Stimulated activated CD4-positive, alpha-beta T cell treated with anti-CD3 and anti-CD28 coated beads, TNF-alpha, amount 100 ng/mL, for 48 hours (primary cell): Measurements from ENCODE around the gene DENND5A.
"Not testable (repeated sequence)": the region's sequence is repeated elsewhere in the genome, so short reads cannot be mapped to it uniquely, and the experiment has no call there.

Experiments used
- DNase-seq, 3 donors: peaks; one replicate each; pipeline ENCODE4 v3.0.0-alpha.2; 2020; ENCODE audit warnings: low read depth in 3 of 3

Gene DENND5A

GRCh38 chr11:9176136-9176535 lies 89.0 kb downstream of the DENND5A start:
- no peak for DNase-seq

- DNase-seq: no peak
These were observed 92.8 kb downstream of the DENND5A start for GRCh38 chr11:9172389-9172788.

GRCh38 chr11:9170450-9170849 lies 94.7 kb downstream of the DENND5A start:
- no peak for DNase-seq

DNA sequence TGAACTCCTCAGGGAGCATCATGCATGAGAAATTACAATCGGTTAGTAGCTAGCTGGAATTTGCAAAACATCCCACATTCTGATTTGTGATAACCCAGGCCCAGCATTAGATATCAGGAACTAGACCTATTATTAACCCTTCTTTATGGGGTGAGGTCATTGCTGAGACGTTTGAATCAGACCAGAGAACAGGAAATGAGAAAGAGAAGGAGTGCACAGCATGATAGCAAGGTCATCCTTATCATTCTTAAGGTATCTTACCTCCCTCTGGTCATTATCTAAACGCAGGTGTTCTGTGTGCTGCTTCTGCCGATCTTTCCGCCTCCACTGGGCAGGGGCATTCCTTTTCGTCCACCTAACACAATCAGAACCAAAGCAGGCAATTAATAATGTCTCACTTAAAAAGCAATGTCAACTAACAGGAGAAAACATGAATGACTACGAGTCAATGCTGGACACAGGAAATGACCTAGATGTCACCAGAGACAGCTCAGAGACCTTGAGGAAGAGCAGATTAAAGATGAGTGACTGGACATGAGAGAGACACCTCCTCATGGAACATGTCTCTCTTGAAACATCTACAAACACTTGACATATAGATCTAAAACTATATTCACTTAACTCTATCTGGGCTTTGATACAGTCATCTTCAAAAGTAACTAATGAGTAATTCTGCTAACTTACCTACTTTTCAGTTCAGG lies 95.4 kb downstream of the DENND5A start:
- no peak for DNase-seq

DNA sequence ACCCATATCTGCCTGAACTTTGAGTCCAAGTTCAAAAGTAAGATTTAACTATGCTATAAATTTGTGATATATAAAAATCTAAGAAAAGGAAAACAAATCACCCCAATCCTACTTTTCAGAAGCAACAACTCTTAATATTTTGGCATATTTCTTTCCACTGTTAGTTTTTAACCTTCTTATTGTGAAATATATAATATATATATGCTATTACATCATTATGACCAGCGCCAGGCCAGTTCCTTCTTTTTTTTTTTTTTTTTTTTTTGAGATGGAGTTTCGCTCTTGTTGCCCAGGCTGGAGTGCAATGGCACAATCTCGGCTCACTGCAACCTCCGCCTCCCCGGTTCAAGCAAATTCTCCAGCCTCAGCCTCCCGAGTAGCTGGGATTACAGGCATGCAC lies 103.2 kb downstream of the DENND5A start:
- not testable (repeated sequence) for DNase-seq

GRCh38 chr11:9160166-9160565 lies 105.0 kb downstream of the DENND5A start:
- no peak for DNase-seq

DNA sequence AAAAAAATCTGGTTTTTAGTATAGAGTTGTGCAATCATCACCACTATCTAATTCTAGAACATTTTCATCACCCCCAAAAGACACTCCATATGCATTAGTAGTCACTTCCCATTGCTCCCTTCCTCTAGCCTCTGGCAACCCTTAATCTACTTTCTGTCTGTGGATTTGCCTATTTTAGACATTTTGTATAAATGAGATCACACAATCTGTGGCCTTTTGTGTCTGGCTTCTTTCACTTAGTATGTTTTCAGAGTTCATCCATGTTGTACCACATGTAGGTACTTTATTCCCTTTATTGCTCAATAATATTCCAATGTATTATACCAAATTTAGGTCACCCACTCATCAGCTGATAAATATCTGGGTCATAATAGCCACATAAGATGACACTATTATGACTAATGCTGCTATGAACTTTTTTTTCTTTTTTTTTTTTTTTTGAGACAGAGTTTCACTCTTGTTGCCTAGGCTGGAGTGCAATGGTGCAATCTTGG lies 106.2 kb downstream of the DENND5A start:
- DNase-seq: no peak

DNA sequence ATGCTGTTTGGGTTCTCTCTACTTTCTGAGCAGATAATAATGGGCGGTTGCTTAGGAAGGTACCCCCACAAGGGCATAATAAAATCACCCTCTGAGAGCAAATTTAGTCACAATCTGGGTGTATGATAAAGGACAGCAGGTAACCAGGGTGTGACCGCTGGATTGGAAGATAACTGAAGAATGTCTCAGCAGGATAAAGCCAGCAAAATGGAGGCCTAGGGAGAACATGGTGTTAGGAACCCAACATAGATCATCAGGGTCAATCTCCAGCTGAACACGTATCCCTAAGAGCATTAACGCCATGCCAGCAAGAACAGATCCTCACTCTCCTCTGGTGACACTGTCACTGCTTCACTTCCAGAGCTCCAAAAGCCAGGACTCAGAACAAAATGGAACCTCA lies 109.2 kb downstream of the DENND5A start:
- no peak for DNase-seq

DNA sequence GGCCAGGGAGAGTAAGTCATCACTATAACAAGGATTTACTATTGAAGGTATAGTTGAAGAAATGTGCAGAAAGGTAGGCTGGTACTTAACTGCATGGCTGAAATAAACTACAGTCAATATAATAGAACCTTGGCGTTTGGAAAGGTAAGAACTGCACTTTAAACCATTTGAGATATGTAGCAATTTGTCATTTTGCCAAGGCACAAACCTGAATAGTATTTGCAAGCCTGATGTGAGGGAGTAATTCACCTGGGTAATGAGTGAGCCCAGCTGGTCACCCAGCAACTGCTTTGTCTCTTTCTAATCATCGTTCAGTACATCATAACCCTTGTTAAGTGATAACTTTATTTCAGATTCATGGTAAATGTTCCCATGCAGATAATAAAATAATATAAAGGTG lies 111.5 kb downstream of the DENND5A start:
- DNase-seq: no peak

DNA sequence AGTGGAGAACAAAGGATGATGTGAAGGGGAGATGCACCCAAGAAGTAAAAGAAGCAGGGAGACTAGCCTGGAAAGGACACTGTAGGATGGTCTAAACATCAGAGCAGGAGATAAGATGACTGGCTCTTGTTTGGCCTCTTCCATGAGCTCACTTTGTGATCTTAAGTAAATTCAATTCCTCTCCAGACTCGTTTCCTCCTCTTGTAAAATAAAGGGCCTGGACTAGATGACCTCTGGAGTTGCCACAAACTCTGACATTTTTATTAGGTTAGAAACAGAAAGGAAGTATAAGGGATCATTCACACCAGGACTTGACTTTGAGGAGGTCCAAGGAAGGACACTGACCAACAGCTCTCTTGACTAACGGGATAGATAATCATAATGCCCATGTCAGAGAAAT lies 113.5 kb downstream of the DENND5A start:
- no peak for DNase-seq

DNA sequence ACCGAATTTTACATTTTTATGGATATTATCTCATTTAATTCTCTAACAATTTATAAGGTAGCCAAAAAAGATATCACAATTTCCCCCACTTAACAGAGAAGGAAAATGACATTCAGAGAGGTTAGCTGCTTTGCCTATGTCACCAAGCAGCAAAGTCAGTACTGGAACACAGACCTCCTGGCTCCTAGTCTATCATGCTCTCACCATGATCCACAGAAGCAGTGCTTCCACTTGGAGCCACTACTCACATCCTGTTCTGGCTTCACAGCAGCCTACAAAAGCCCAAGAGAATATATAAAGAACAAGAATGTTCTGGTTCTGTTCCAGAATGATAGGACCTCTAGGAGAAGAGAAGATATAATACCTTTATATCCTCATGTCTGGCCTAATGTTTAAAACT lies 114.2 kb downstream of the DENND5A start:
- DNase-seq: no peak

GRCh38 chr11:9150501-9150900 lies 114.6 kb downstream of the DENND5A start:
- DNase-seq: no peak

DNA sequence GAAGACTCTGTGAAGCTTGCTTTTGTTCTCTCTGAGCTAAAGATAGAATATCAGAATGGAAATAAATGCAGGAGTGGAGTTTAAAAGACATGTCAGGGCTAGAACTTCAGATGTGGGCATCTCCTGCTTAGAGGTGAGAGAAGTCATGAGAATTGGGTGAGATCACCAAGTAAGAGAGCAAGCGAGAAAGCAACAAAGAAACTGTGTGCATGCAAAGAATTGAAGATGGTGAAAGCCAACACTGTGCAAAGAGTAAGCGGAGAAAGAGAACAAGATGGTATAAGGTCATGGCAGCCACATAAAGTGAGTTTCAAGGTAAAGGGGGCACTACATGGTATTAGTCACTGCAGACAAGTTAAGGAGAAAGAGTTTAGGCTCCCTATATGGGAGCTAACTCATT lies 116.4 kb downstream of the DENND5A start:
- DNase-seq: no peak

DNA sequence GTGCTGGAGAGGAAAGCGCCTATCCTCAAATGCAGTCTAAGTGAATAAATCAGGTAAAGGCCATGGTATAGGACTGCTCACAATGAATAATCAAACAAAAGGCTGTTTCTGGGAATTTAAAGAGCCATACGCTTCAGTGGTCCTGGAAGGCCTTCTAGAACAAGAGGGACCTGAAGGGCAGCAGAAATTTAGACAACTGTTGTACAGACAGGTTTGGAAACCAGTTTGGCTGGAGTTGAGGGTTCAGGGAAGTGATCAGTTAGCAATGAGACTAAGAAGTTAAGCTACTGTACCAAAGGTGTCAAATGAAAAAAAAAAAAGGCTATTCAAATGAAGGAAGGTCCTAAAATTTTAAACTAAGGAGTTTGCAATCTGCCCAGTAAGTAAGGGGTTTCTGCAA lies 117.1 kb downstream of the DENND5A start:
- DNase-seq: no peak

DNA sequence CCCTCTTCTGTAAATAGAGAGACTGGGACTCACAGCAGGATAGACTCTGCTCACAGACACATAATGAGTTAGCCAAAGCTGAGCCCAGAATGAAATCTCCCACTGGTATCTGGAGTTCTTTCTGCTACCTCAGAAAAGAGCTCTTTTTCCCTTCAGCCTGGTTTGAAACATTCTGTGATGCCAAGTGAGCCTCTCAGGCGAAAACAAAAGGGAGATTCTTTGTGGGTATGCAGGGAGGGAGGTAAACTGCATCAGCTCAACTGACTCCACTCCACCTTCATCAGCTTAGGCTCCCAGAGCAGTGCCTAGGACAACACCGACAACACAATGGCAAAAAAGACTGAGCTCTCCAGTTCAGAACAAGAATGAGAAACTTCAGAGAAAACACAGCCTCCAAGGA lies 118.7 kb downstream of the DENND5A start:
- no peak for DNase-seq

DNA sequence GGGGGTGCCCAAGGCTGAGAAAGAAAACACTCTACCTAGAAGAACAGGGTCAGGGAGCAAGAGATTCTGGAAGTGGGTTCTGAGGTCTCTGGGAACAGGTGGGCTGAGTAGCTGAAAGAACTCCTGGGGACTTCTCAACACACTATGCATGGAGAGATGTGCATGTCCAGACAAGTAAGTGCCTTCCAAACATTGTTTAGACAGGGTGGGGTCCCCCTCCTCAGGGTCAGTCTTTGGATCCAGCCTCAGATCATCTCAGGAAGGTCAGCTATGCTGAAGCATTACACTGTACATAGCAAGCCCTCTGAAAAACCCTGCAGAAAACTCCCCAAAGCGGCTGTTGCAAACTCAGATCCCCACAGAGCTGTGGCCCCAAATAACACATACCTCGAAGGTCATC lies 119.9 kb downstream of the DENND5A start:
- no peak for DNase-seq

- no peak for DNase-seq
These were observed 120.3 kb downstream of the DENND5A start for GRCh38 chr11:9144828-9145227.

- DNase-seq: no peak
These were observed 121.4 kb downstream of the DENND5A start for GRCh38 chr11:9143721-9144120.

- DNase-seq: no peak
These were observed 122.4 kb downstream of the DENND5A start for GRCh38 chr11:9142732-9143131.

- no peak for DNase-seq
These were observed 124.0 kb downstream of the DENND5A start for GRCh38 chr11:9141186-9141585.

GRCh38 chr11:9139628-9140357 lies 125.4 kb downstream of the DENND5A start:
- DNase-seq: no peak

- peak in 1 of 3 donors; percentile 3 for DNase-seq
These were observed 126.3 kb downstream of the DENND5A start for GRCh38 chr11:9138612-9139579.
